Retina (tissue), 1 donor: ENCODE results near the gene DUSP16.
"Not testable (repeated sequence)": the region's sequence is repeated elsewhere in the genome, so short reads cannot be mapped to it uniquely, and the experiment has no call there.

Experiments used
- DNase-seq: peaks from one replicate; pipeline ENCODE4 v3.0.0-alpha.2; 2016

The DUSP16 gene

GRCh38 chr12:12562585-12563261 is at the start of gene DUSP16:
Gene DUSP16 (minus strand): TSS chr12:12562863. CDS start chr12:12521098, 41,765 bp downstream.
- DNase-seq: peak; percentile 86

- no peak for DNase-seq
These were observed 49.7 kb upstream of the DUSP16 start for GRCh38 chr12:12612358-12612757.

GRCh38 chr12:12611512-12612306 is 49.0 kb upstream of the DUSP16 start, which contains the start of gene CREBL2:
Gene CREBL2 (plus strand): TSS chr12:12611876. CDS start chr12:12612173, 297 bp downstream.
- peak; percentile 98 for DNase-seq

- DNase-seq: no peak
These were observed 48.0 kb upstream of the DUSP16 start for GRCh38 chr12:12610711-12611110.

GRCh38 chr12:12609692-12610091 is 47.0 kb upstream of the DUSP16 start:
- no peak for DNase-seq

- no peak for DNase-seq
These were observed 45.9 kb upstream of the DUSP16 start for GRCh38 chr12:12608557-12608957.

GRCh38 chr12:12606781-12607589 is 44.3 kb upstream of the DUSP16 start:
- no peak for DNase-seq

GRCh38 chr12:12604740-12605139 is 42.1 kb upstream of the DUSP16 start:
- no peak for DNase-seq

- DNase-seq: no peak
These were observed 38.0 kb upstream of the DUSP16 start for GRCh38 chr12:12600659-12601058.

- no peak for DNase-seq
These were observed 37.3 kb upstream of the DUSP16 start for GRCh38 chr12:12599750-12600643.

GRCh38 chr12:12598864-12599263 is 36.2 kb upstream of the DUSP16 start:
- no peak for DNase-seq

GRCh38 chr12:12596598-12596997 is 33.9 kb upstream of the DUSP16 start:
- not testable (repeated sequence) for DNase-seq

GRCh38 chr12:12595929-12596328 is 33.3 kb upstream of the DUSP16 start:
- not testable (repeated sequence) for DNase-seq

- no peak for DNase-seq
These were observed 30.3 kb upstream of the DUSP16 start for GRCh38 chr12:12592930-12593329.

- no peak for DNase-seq
These were observed 28.3 kb upstream of the DUSP16 start for GRCh38 chr12:12590961-12591360.

- DNase-seq: not testable (repeated sequence)
These were observed 25.8 kb upstream of the DUSP16 start for GRCh38 chr12:12588436-12588835.

GRCh38 chr12:12587878-12588277 is 25.2 kb upstream of the DUSP16 start:
- no peak for DNase-seq

- no peak for DNase-seq
These were observed 24.4 kb upstream of the DUSP16 start for GRCh38 chr12:12586879-12587675.

GRCh38 chr12:12585115-12585863 is 22.6 kb upstream of the DUSP16 start:
- DNase-seq: no peak

- no peak for DNase-seq
These were observed 21.0 kb upstream of the DUSP16 start for GRCh38 chr12:12583510-12584178.
